HG02678 (cell line): Measurements from ENCODE around the gene GRM7.
A peak's percentile ranks its signal among the peaks of the same experiment; 100 is the strongest.

Experiments used
- ATAC-seq: cut with Tn5 transposase; IDR thresholded peaks from one replicate; pipeline ENCODE4 v1.9.1; 2021; ENCODE audit warnings: mild to moderate bottlenecking, moderate library complexity; ENCODE audit not compliant: unreplicated experiment

GRM7 gene

GRCh38 chr3:7385635-7386034, 524.7 kb downstream of the GRM7 start:
- ATAC-seq: no peak

- ATAC-seq: no peak
Observed at GRCh38 chr3:7388026-7388425, 527.1 kb downstream of the GRM7 start.

GRCh38 chr3:7392206-7392605, 531.3 kb downstream of the GRM7 start:
- ATAC-seq: no peak

GRCh38 chr3:7393944-7394605, 533.2 kb downstream of the GRM7 start:
- no peak for ATAC-seq

GRCh38 chr3:7396534-7396933, 535.6 kb downstream of the GRM7 start:
- no peak for ATAC-seq

GRCh38 chr3:7397097-7397496, 536.2 kb downstream of the GRM7 start:
- no peak for ATAC-seq

GRCh38 chr3:7400360-7400759, 539.4 kb downstream of the GRM7 start:
- ATAC-seq: no peak

- no peak for ATAC-seq
Observed at GRCh38 chr3:7401418-7401817, 540.5 kb downstream of the GRM7 start.

- no peak for ATAC-seq
Observed at GRCh38 chr3:7407107-7407506, 546.2 kb downstream of the GRM7 start.

- ATAC-seq: no peak
Observed at GRCh38 chr3:7410782-7411181, 549.9 kb downstream of the GRM7 start.

- ATAC-seq: no peak
Observed at GRCh38 chr3:7421065-7421464, 560.1 kb downstream of the GRM7 start.

- ATAC-seq: no peak
Observed at GRCh38 chr3:7423036-7423435, 562.1 kb downstream of the GRM7 start.

- no peak for ATAC-seq
Observed at GRCh38 chr3:7423995-7424394, 563.1 kb downstream of the GRM7 start.

GRCh38 chr3:7428206-7428718, 567.3 kb downstream of the GRM7 start:
- ATAC-seq: no peak

GRCh38 chr3:7432610-7433009, 571.7 kb downstream of the GRM7 start:
- ATAC-seq: no peak

- ATAC-seq: no peak
Observed at GRCh38 chr3:7433073-7433472, 572.2 kb downstream of the GRM7 start.

- ATAC-seq: no peak
Observed at GRCh38 chr3:7436542-7436941, 575.6 kb downstream of the GRM7 start.

- no peak for ATAC-seq
Observed at GRCh38 chr3:7437231-7437630, 576.3 kb downstream of the GRM7 start.

- no peak for ATAC-seq
Observed at GRCh38 chr3:7439101-7439680, 578.3 kb downstream of the GRM7 start.

- no peak for ATAC-seq
Observed at GRCh38 chr3:7444886-7445285, 584.0 kb downstream of the GRM7 start.

- ATAC-seq: no peak
Observed at GRCh38 chr3:7445331-7445730, 584.4 kb downstream of the GRM7 start.

GRCh38 chr3:7447197-7447769, 586.4 kb downstream of the GRM7 start:
- ATAC-seq: peak; percentile 95
